ENCODE data around the gene PDZRN3.

Gene PDZRN3

GRCh38 chr3:73624821-73625665 lies at the start of gene PDZRN3:
TSS of gene PDZRN3 (minus strand) at chr3:73624941.
- DNase-seq: no peak

- no peak for DNase-seq
Observed at GRCh38 chr3:73674280-73674679, 49.5 kb upstream of the PDZRN3 start.

- DNase-seq: no peak
Observed at GRCh38 chr3:73669260-73669659, 44.5 kb upstream of the PDZRN3 start.

- DNase-seq: no peak
Observed at GRCh38 chr3:73668391-73668790, 43.6 kb upstream of the PDZRN3 start.

GRCh38 chr3:73667889-73668288 lies 43.1 kb upstream of the PDZRN3 start:
- no peak for DNase-seq

GRCh38 chr3:73665286-73665685 lies 40.5 kb upstream of the PDZRN3 start:
- no peak for DNase-seq

DNA sequence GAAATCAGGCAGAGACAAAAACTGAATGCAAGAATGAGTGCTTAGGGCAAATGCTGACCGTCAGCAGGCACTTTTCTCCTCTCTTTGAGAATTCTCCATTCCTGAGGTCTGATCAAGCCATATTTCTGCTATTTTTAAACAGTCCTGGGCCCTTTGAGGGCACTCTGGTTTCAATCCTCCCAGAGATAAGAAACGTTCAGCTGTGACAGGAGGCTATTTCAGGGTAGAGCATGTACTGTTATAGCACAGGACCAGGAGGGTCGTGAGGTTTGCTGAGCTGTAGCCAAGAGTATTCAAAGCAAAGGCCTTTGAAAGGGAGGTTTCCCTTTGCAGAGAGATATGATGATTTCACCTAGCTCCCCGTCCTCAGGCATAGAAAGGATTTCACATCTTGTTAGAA lies 39.6 kb upstream of the PDZRN3 start:
- DNase-seq: no peak

GRCh38 chr3:73663495-73663894 lies 38.8 kb upstream of the PDZRN3 start:
- DNase-seq: no peak

- DNase-seq: no peak
Observed at GRCh38 chr3:73661265-73661664, 36.5 kb upstream of the PDZRN3 start.

DNA sequence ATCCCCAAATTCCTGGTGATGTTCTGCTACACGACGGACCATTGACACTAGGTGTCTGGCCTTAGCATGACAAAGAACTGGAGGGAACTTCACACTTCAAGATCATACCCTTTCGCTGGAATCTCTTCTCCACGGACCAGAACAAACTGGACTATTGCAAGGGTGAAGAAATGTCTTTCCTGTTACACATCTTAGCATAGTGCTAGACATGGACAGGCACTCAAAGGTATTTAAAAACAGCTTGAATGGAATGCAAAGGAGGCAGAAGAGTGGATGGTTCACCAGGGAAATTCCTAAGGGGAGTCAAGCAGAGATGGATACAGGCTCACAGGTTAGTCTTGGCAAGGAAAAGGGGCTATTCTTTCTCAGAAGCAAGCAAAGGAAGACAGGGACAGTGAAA lies 33.5 kb upstream of the PDZRN3 start:
- no peak for DNase-seq

DNA sequence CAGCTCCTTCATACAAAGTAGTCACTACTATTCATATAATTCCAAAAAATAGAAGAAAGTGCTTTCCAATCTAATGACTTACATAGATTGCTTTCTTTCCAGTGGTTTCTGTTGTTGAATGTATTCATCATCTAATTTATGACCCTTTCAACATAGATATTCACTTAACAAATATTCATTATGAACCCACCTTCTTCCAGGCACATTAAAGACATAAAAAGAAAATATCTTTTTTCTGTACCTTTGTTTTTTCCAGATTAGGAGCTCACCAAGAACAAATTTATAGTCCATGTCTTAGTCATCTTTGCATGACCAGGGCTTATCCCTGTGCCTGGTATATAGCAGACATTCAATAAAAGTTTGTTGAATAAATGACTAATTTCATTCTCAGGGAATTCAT lies 32.4 kb upstream of the PDZRN3 start:
- no peak for DNase-seq

- DNase-seq: no peak
Observed at GRCh38 chr3:73656241-73656890, 31.6 kb upstream of the PDZRN3 start.

- DNase-seq: no peak
Observed at GRCh38 chr3:73655197-73655596, 30.5 kb upstream of the PDZRN3 start.

DNA sequence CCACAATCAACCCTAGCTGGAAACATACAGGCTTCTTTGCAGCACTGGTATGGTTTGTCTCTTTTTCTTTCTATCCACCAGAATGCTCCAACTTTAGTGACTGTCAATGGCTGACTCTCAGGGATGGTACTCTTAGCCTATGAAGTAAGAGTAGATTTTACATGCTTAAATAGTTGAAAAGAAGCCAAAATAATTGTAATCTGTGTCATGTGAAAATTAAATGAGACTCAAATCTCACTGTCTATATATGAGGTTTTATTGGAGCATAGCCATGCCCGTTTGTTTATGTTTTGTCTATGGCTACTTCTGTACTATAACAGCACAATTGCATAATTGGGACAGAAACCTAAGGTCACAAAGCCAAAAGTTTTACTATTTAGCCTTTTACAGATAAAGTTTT lies 29.1 kb upstream of the PDZRN3 start:
- DNase-seq: no peak

DNA sequence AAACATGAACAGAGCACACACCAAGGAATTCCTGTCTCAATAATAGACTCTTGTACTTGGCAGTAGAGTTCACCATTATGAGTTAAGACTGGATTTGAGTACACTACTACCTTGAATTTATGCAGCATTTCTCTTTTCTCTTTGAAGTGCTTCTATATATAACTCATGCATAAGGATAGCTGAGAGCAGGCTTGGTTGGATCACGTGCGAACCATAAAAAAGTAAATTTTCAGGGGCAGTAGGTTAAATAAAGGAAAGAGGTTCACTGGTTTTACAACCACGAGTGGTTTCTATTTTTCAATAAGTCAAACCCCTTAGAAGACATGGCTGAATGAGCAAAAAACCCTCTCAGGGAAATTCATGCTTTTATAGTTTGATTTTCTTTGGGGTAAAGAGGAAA lies 28.6 kb upstream of the PDZRN3 start:
- DNase-seq: no peak

DNA sequence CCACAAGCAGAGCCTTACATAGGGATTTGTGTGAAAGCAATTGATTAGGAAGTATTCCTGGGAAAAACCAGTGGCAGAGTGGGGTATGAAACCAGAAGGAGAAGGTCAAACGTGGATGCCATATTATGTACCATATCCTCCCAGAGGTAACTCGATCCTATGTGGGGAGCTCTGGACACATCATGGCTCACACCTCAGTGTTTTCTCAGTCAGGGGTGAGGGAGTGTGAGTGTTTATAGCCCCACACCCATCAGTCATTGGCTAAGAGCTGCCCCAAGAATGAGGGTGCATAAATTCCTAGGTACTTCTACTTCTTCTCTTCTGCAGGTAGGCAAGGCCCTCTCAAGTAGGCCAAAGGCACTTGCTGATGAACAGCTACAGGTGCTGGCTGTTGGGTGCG lies 28.2 kb upstream of the PDZRN3 start:
- no peak for DNase-seq

DNA sequence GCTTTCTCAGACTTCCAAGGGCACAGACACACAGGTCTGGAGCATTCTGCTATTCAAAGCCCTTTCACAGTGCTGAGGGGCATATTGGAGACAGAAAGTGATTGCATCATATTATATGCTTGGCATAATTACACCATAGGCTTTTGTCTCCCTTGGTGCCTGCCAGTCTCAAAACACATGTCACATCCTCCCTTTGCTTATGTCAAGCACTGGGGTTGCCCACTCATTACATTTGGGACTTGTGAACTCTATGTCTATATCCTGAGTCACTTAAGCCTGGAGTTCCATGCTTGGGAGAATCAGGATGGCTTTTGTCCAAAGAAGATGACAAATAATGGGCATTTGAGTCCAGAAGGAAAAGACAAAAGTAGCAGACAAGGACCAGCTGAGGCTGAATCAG lies 12.3 kb upstream of the PDZRN3 start:
- no peak for DNase-seq

- DNase-seq: no peak
Observed at GRCh38 chr3:73635254-73635653, 10.5 kb upstream of the PDZRN3 start.

DNA sequence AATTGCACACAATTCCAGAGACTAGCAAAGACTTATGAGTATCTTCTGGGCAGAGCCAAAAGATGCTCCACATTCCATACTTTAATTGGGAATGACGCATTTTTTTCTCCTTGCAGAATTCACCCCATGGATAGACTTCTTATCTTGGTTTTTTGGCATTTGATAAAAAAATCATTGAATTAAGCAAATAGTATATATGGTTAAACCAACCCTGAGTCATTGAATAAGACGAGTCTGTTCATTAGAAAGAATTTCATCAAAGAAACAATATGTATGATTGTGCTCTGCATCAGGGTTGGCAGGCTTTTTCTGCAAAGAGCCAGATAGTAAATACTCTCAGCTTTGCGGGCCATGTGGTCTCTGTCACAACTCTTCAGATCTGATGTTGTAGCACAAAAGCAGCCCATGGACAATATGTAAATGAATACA lies 9.2 kb upstream of the PDZRN3 start:
- no peak for DNase-seq

DNA sequence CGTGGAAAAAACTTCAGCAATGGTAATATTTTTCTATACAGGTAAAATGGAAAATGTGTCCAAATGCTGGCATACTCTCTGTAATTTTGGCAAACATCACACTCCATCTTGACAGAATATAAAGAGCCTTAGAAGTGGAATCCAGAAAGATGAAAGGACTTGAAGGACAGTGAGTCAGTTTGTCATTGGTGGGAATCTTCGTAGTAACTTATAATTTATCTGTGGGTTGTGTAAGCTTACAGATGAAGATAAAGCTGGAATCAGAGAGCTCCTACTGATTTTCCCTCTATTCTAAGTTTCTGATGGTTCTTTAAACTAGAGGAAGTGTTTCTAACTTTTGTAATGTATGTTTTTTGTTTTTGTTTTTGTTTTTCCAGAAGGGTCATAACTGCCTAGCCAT lies 8.7 kb upstream of the PDZRN3 start:
- DNase-seq: no peak

- DNase-seq: no peak
Observed at GRCh38 chr3:73626106-73626505, 1.4 kb upstream of the PDZRN3 start.

GRCh38 chr3:73624017-73624820 lies 522 bp downstream of the PDZRN3 start:
- no peak for DNase-seq

DNA sequence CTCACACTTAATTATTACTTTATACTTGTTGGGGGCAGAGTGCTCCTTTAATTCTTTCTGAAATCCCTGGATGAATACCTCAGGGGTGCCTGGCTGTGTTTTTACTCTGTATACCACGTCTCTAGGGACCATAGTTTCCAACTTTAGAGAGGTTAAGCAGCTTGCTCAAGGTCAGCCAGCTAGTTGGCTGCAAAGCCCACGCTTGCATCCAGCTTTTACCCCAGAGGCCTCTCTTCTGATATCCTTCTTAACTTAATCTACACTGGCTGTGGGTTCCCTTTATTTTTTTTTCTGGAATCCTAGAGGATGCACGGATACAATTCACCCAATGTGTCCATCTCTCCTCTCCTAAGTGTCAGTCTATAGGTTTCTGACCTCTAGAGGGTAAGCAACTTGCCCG lies 1.4 kb downstream of the PDZRN3 start:
- no peak for DNase-seq
